OCI-LY7 (cell line): Measurements from ENCODE around the gene CCDC15.

Experiments
- EZH2phosphoT487 ChIP-seq: fragments of 200-600 bp; sonication (generic); IDR thresholded peaks from 2 replicates; pipeline ENCODE4 v1.6.1; 2018; ENCODE audit warnings: low read depth, borderline replicate concordance, mild to moderate bottlenecking, mixed run types, antibody characterized with exemption, low read length, moderate library complexity, mixed read lengths
- TF ChIP-seq, protein P1 (sequence below): fragments of 200-600 bp; sonication (generic); conservative IDR thresholded peaks from 2 replicates; pipeline ENCODE4 v1.5.1; 2014; ENCODE audit warnings: mild to moderate bottlenecking, antibody characterized with exemption, low read length, moderate library complexity, mixed read lengths

DNA sequence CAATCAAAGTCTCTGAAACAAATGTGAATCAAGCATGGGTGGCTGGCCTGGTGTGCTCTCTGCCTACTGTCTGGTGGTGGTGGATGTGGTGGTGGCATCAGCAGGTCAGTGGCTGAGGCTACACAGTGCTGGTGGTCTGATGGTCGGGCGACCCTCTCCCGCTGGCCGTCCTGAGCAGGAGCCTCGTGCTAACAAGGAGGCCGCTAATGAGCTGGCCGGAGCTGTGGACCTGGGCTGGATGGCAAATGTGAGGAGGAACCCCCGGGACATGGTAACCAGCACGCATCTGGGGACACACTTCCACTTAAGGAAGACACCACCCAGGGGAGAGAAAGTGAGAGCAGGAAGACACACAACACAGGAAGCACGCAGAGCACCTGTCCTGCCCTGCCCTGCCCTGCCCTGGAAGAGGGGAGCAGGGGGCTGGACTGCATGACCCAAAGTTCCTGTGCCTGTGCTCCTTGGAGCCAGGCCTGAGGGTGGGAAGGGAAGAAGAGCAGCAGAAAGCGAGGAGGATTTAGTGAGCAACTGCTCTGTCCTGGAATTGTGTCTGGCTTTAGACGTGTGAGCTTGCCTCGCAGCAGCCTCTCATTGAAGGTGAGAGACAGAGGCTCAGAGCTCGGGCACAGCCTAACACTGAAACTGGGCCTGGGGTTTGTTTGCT lies 132.8 kb downstream of the CCDC15 start:
- TF ChIP-seq EZH2phosphoT487, result no peak
- TF ChIP-seq, protein P1, sequence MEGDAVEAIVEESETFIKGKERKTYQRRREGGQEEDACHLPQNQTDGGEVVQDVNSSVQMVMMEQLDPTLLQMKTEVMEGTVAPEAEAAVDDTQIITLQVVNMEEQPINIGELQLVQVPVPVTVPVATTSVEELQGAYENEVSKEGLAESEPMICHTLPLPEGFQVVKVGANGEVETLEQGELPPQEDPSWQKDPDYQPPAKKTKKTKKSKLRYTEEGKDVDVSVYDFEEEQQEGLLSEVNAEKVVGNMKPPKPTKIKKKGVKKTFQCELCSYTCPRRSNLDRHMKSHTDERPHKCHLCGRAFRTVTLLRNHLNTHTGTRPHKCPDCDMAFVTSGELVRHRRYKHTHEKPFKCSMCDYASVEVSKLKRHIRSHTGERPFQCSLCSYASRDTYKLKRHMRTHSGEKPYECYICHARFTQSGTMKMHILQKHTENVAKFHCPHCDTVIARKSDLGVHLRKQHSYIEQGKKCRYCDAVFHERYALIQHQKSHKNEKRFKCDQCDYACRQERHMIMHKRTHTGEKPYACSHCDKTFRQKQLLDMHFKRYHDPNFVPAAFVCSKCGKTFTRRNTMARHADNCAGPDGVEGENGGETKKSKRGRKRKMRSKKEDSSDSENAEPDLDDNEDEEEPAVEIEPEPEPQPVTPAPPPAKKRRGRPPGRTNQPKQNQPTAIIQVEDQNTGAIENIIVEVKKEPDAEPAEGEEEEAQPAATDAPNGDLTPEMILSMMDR, result no peak
